Measurements from ENCODE around the gene HNRNPUL1.

- no peak for TF ChIP-seq CTCF (IDR thresholded peaks at IDR 0.05)
- no peak for TF ChIP-seq EZH2 (IDR thresholded peaks at IDR 0.05; ENCODE audit: borderline replicate concordance, insufficient read depth, low read depth, low read length, poor library complexity, severe bottlenecking)
These were observed 40.7 kb downstream of the HNRNPUL1 start for GRCh38 chr19:41304706-41305483.

Measured in B cell (primary cell).